Measurements from ENCODE around the gene CCDC30.

Gene CCDC30
- 9.2 to 9.4 reads per million in 2 donors for total RNA-seq

DNA sequence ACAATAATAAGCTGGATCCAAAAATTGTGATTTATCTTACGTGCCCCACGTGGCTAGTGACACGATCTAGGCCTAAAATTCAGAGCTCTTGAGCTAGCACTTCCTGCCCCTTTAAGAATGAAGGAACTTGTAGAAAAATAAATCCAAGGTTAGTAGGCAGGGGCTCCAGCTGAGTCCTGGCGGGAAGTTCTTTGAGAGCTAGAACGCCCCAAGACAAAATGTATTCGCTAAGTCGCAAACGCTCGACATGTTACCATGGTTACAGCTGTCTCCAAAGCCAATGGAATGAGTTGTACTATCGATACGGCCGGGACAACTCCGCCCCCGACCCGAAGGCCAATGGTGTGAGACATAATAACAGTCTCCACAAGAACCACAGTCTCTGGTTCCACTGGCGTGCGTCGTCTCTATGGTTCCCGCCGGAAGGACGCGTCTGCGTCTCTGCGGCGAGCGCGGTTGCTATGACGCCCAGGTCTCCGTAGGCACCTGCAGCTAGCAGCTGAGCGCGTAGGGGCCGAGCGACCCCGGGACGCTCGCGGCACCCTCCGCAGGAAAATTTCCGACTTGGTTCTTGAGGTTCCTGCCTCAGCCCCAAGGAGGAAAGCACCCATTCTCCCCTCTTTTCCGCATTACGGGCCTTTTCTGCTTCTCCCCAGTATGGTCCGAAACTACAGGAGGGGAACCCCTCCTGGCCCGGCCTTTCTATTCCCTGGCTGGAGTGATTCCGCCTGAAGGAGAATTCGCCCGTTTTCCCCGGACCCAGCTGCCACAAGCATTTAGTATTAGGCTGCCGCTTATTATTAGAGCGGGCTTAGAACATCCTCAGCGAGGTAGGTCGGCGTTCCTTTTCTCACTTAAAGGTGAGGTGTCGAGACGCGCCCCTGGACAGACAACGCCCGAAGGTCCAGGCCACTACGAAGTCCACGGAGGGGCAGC lies at the start of gene CCDC30:
Gene CCDC30 (plus strand): TSS at position 459 of the 936 bp plus-strand sequence. CDS start 17,266 bp downstream, outside the sequence.
- peak; percentile 89 for DNase-seq

DNA sequence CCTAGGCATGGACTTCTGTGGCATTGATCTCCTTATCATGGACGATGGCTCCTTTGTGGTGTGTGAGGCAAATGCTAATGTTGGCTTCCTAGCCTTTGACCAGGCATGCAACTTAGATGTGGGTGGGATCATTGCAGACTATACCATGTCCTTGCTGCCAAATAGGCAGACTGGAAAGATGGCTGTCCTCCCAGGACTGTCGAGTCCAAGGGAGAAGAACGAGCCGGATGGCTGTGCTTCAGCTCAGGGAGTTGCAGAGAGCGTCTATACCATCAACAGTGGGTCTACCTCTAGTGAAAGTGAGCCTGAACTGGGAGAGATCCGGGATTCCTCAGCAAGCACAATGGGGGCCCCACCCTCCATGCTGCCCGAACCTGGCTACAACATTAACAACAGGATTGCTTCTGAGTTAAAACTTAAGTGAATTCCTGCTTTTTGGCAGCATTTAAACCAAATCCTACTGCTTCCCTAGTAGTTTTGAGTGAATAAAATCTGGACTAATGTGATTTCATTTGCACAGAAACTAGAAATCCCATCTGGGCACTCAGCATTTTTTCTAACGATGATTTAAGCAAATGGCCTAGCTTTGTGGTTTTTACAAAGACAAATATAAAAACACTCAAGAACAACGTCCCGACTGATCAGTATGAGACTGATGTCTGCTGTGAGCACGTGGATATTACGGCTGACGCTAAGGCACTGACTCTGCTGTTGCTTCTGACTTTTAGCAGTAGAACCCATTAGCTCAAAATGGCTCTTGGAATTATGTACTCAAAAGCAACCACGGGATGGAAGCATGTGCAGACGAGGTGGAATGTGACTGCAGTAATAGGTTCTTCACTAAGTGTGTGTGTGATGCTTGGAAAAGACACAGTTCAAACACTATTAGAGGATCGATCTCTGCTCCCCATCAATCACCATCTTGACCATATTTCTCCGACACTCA lies 48.3 kb upstream of the CCDC30 start:
- DNase-seq, result no peak

DNA sequence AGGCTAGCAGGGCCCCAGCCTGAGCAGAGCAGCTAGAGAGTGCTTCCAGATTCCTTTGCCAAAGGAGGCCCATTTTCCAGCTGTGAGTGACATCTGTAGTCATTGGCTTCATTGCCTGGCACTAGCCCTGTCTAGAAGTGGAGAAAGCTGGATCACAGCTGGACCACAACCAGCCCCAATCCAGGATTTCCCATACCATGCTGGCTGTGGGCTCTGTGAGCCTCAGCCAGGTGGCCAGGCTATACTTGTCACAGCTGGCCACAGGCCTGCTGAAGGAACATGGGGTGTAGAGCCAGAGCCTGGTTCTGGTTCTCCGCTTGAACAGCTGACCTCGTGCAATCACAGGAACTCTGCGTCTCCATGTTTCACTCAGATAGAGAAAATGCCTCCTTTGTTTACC lies 45.9 kb upstream of the CCDC30 start:
- no peak for DNase-seq

GRCh38 chr1:42418516-42418915 lies 44.6 kb upstream of the CCDC30 start:
- DNase-seq, result no peak

- DNase-seq, result no peak
These were observed 43.8 kb upstream of the CCDC30 start for GRCh38 chr1:42419126-42419821.

GRCh38 chr1:42420121-42420520 lies 43.0 kb upstream of the CCDC30 start:
- DNase-seq, result no peak

DNA sequence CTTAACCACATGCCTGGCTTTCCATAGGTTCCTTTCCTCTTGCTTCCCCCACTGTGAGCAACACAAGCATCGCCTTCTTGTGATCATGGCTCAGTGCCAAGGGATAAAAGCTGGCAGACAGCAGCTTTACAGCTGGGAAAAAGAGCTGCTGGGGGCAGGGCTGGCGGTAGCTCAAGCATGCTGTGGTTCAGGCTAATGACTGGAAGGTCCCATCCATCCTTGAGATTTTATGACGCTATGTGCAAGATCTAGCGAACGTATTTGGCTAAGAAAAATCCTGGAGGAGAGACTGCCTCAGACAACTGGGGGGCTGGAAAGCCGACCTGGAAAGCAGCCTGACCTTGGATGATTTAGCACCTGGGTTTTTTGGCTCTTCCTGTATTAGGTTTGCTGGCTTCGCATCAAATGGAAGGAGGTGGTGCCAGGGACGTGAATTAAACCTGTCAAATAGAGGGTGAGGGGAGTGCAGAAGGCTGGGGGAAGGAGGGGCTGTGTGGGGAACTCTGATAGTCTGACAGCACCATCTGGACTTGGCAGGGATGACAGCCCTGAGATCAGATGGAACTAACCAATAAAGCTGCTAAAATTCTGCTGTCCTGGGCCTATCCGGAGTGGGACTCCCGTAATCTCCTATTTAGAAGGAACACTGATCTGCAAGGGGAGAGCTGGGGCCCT lies 42.0 kb upstream of the CCDC30 start:
- DNase-seq, result no peak

- no peak for DNase-seq
These were observed 40.3 kb upstream of the CCDC30 start for GRCh38 chr1:42422737-42423136.

GRCh38 chr1:42423681-42424080 lies 39.4 kb upstream of the CCDC30 start:
- no peak for DNase-seq

DNA sequence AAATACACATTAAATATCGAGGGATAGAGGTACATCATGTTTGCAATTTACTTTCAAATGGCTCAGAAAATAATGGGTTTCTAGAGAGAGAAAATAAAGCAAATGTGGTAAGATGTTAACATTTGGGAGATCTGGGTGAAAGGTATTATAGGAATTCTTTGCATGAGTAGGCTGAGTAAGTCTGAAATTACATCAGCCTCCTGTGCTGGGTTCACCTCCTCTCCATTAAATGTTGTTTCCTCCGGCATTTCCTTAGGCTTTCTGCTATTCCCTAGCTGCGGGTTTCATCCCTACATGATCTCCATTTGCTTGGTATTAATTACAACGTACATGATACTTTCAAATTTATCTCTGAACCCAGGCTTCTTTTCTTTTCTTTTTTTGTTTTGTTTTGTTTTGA lies 38.9 kb upstream of the CCDC30 start:
- DNase-seq, result no peak

GRCh38 chr1:42427240-42427639 lies 35.8 kb upstream of the CCDC30 start:
- DNase-seq, result no peak

GRCh38 chr1:42429603-42430002 lies 33.5 kb upstream of the CCDC30 start:
- no peak for DNase-seq

GRCh38 chr1:42430286-42431135 lies 32.6 kb upstream of the CCDC30 start:
- DNase-seq, result no peak

DNA sequence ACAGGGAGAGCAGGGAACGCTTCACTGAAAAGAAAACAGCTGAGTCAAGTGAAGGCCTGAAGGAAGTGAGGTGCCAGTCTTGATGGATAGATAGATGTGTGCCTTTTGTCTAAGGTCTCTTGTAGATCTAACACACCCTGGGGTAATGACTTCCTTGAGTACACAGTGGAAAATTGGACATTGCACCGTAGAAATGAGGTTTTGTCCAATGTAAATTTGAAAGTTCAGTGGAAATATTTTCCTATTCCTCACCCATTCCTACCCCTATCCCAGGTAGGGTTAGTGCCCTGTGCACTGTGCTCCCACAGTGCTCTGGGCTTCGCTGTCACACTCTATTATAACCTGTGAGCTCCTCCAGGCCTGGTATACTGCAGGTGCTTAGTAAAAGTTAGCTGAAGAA lies 31.6 kb upstream of the CCDC30 start:
- DNase-seq, result no peak

- DNase-seq, result no peak
These were observed 30.4 kb upstream of the CCDC30 start for GRCh38 chr1:42432714-42433113.

DNA sequence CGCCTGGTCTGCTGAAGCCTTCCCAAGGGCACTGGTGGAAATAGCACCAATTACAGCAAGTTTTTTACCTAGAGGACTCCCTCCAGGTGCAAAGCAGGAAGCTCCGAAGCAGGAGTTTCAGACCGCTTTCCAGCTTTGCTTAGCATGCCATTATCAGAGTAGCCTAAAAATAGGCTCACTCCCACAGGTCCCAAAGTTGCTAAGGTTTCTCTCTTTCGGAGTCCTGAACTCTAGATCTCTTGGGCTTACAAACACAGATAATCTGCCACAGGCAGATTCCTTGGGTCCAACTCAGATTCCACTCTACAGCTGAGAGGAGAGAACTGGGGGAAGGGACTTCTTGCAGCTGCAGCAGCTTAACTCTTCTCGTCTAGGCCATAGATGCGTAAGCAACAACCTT lies 29.7 kb upstream of the CCDC30 start:
- DNase-seq, result no peak

- no peak for DNase-seq
These were observed 28.7 kb upstream of the CCDC30 start for GRCh38 chr1:42434340-42434739.

DNA sequence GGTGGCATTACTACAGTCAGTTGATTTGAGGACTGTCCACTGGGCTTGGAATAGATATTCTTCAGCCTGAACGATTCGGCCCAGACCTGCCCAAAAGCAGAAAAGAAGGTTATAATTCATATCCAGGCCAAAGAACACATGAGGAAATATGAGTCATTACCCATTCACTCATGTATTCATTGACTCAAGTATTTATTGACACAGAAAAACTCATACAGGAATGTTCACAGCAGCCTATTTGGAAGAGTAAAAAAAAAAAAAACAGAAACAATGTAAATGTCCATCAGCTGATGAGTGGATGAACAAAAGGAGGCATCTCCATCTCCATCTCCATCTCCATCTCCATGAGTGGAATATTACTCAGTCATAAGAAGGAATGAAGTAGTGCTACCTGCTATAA lies 23.1 kb upstream of the CCDC30 start:
- DNase-seq, result no peak

- DNase-seq, result no peak
These were observed 20.4 kb upstream of the CCDC30 start for GRCh38 chr1:42442662-42443061.

DNA sequence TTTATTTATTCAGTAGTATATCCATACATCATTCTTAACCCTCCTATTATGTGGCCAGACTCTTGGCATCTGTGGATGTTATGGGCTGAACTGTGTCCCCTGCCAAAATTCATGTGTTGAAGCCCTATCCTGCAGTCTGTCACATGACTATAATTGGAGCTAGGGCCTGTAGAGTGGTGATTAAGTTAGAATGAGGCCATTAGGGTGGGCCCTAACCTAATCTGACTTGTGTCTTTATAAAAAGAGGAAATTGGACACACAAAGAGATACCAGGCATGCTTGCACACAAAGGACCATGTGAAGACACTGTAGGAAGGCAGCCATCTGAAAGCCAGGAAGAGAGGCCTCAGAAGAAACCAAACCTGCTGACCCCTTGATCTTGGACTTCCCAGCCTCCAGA lies 13.8 kb upstream of the CCDC30 start:
- no peak for DNase-seq

- no peak for DNase-seq
These were observed 13.0 kb upstream of the CCDC30 start for GRCh38 chr1:42450061-42450460.

All from activated gamma-delta T cell (primary cell).